Astrocyte (in vitro differentiated cells and primary cell): ENCODE measurements around the gene KIF7. TPM values are rescaled to one million over a fixed set of nuclear protein-coding genes. Genes with fewer than 3 reads are reported as not detected.

Experiments
- DNase-seq: peaks from one replicate; pipeline ENCODE4 v3.0.0-alpha.2; 2010; ENCODE audit warnings: low read depth
- FAIRE-seq: peaks from 2 replicates; lab custom pipeline; 2011; peaks lifted over from hg19 to GRCh38; lab: Jason Lieb, UNC
- H2AFZ ChIP-seq: 2 replicates; pipeline ENCODE4 v1.6.0; 2012; ENCODE audit warnings: low read depth, low read length, inconsistent platforms
- H3K27ac ChIP-seq: 2 replicates; pipeline ENCODE4 v1.5.1; 2011; ENCODE audit warnings: low read depth, low read length, inconsistent platforms
- H3K27me3 ChIP-seq: 2 replicates; pipeline ENCODE4 v1.6.0; 2011; ENCODE audit warnings: low read length, inconsistent platforms; ENCODE audit not compliant: insufficient read depth
- H3K36me3 ChIP-seq: 2 replicates; pipeline ENCODE4 v1.5.1; 2011; ENCODE audit warnings: low read length, inconsistent platforms; ENCODE audit not compliant: insufficient read depth
- H3K4me1 ChIP-seq: 2 replicates; pipeline ENCODE4 v1.5.1; 2011; ENCODE audit warnings: low read length, inconsistent platforms; ENCODE audit not compliant: insufficient read depth
- H3K4me2 ChIP-seq: 2 replicates; pipeline ENCODE4 v1.6.0; 2012; ENCODE audit warnings: low read length, inconsistent platforms
- H3K4me3 ChIP-seq: 2 replicates; pipeline ENCODE4 v1.5.1; 2011; ENCODE audit warnings: low read depth, mild to moderate bottlenecking, low read length, inconsistent platforms; ENCODE audit not compliant: insufficient read depth
- H3K79me2 ChIP-seq: 2 replicates; pipeline ENCODE4 v1.6.0; 2012; ENCODE audit warnings: mild to moderate bottlenecking, low read length, inconsistent platforms; ENCODE audit not compliant: insufficient read depth
- H3K9ac ChIP-seq: 2 replicates; pipeline ENCODE4 v1.6.0; 2012; ENCODE audit warnings: mild to moderate bottlenecking, low read length, inconsistent platforms
- H3K9me3 ChIP-seq: 2 replicates; pipeline ENCODE4 v1.5.1; 2012; ENCODE audit warnings: low read depth, mild to moderate bottlenecking, low read length, inconsistent platforms; ENCODE audit not compliant: insufficient read depth
- H4K20me1 ChIP-seq: 2 replicates; pipeline ENCODE4 v1.6.0; 2012; ENCODE audit warnings: low read length, inconsistent platforms; ENCODE audit not compliant: insufficient read depth
- H3K27ac Mint-ChIP-seq: one replicate; pipeline ENCODE4 v1.8.0; 2021; ENCODE audit warnings: mild to moderate bottlenecking, mixed read lengths; ENCODE audit not compliant: unreplicated experiment
- H3K27me3 Mint-ChIP-seq: one replicate; pipeline ENCODE4 v1.8.0; 2021; ENCODE audit warnings: low read depth, mixed read lengths; ENCODE audit not compliant: unreplicated experiment
- H3K36me3 Mint-ChIP-seq: one replicate; pipeline ENCODE4 v1.8.0; 2021; ENCODE audit warnings: low read depth, mixed read lengths; ENCODE audit not compliant: unreplicated experiment
- H3K4me1 Mint-ChIP-seq: one replicate; pipeline ENCODE4 v1.8.0; 2021; ENCODE audit warnings: low read depth, mixed read lengths; ENCODE audit not compliant: unreplicated experiment
- H3K4me3 Mint-ChIP-seq: one replicate; pipeline ENCODE4 v1.8.0; 2021; ENCODE audit warnings: mild to moderate bottlenecking, moderate library complexity, mixed read lengths; ENCODE audit not compliant: unreplicated experiment
- H3K9me3 Mint-ChIP-seq: one replicate; pipeline ENCODE4 v1.8.0; 2021; ENCODE audit warnings: mild to moderate bottlenecking, mixed read lengths; ENCODE audit not compliant: unreplicated experiment
- CTCF ChIP-seq: IDR thresholded peaks from 2 replicates; pipeline ENCODE4 v1.5.1; 2011; ENCODE audit warnings: low read depth, mild to moderate bottlenecking, inconsistent platforms, low read length, moderate library complexity; ENCODE audit not compliant: insufficient read depth
- EZH2 ChIP-seq: IDR thresholded peaks from 2 replicates; pipeline ENCODE4 v1.6.1; 2012; ENCODE audit warnings: mild to moderate bottlenecking, low read length, inconsistent platforms; ENCODE audit not compliant: insufficient read depth
- total RNA-seq: library from RNA; stranded (reverse); gene quantifications from 2 replicates; pipeline ENCODE4 v1.2.1, GENCODE V29; 2021

The KIF7 gene
- total RNA-seq, 1 donor from 2014 or later: 5.1 TPM

GRCh38 chr15:89686522-89686921 lies 31.3 kb upstream of the KIF7 start:
- Histone ChIP-seq H3K4me3 (no peak overlapping the region), H3K27me3 (no peaks in the 10 kb centered on the region), H3K4me1 (peaks cover 4% of the 10 kb centered on the region), H3K9ac (no peak overlapping the region), H4K20me1 (no peaks in the 10 kb centered on the region), H3K4me2 (no peak overlapping the region), H3K36me3 (no peaks in the 10 kb centered on the region), H3K9me3 (no peaks in the 10 kb centered on the region), H3K27ac (no peak overlapping the region), H2AFZ (no peak overlapping the region), H3K79me2 (no peaks in the 10 kb centered on the region)
- Mint-ChIP-seq H3K27me3 (peaks cover 3% of the 10 kb centered on the region), H3K27ac (no peak overlapping the region), H3K4me3 (no peak overlapping the region), H3K36me3 (peaks cover 5% of the 10 kb centered on the region), H3K9me3 (peaks cover 2% of the 10 kb centered on the region), H3K4me1 (peaks cover 2% of the 10 kb centered on the region)
- FAIRE-seq (no peak), DNase-seq (no peak)
- TF ChIP-seq CTCF: no peak

- H3K27ac Mint-ChIP-seq: no peak overlapping the region
- Histone ChIP-seq H3K4me1 (peaks cover 3% of the 10 kb centered on the region), H3K27ac (no peak overlapping the region), H3K9ac (no peak overlapping the region), H3K27me3 (no peaks in the 10 kb centered on the region), H2AFZ (no peak overlapping the region), H3K9me3 (no peaks in the 10 kb centered on the region), H3K4me3 (no peak overlapping the region), H3K79me2 (no peaks in the 10 kb centered on the region), H4K20me1 (no peaks in the 10 kb centered on the region), H3K4me2 (no peak overlapping the region), H3K36me3 (no peaks in the 10 kb centered on the region)
- TF ChIP-seq CTCF (no peak), EZH2 (no peak)
- peaks cover 4% of the 10 kb centered on the region for H3K27me3 Mint-ChIP-seq
- DNase-seq (no peak), FAIRE-seq (no peak)
- peaks cover 1% of the 10 kb centered on the region for H3K9me3 Mint-ChIP-seq
- no peak overlapping the region for H3K4me3 Mint-ChIP-seq
- peaks cover 2% of the 10 kb centered on the region for H3K4me1 Mint-ChIP-seq
- peaks cover 5% of the 10 kb centered on the region for H3K36me3 Mint-ChIP-seq
Observed at GRCh38 chr15:89685995-89686394, 30.7 kb upstream of the KIF7 start.

GRCh38 chr15:89681146-89681545 lies 25.9 kb upstream of the KIF7 start:
- H2AFZ ChIP-seq: no peak overlapping the region
- no peaks in the 10 kb centered on the region for H3K9me3 ChIP-seq
- H4K20me1 ChIP-seq: no peaks in the 10 kb centered on the region
- H3K27ac ChIP-seq: no peak overlapping the region
- DNase-seq (no peak), FAIRE-seq (no peak)
- no peak overlapping the region for H3K4me3 Mint-ChIP-seq
- peaks cover 5% of the 10 kb centered on the region for H3K36me3 Mint-ChIP-seq
- H3K4me3 ChIP-seq: no peak overlapping the region
- H3K27ac Mint-ChIP-seq: no peak overlapping the region
- no peaks in the 10 kb centered on the region for H3K9me3 Mint-ChIP-seq
- TF ChIP-seq CTCF (no peak), EZH2 (no peak)
- no peaks in the 10 kb centered on the region for H3K4me1 Mint-ChIP-seq
- H3K4me1 ChIP-seq: no peaks in the 10 kb centered on the region
- H3K27me3 ChIP-seq: no peaks in the 10 kb centered on the region
- peaks cover 22% of the 10 kb centered on the region for H3K27me3 Mint-ChIP-seq
- H3K9ac ChIP-seq: no peak overlapping the region
- no peaks in the 10 kb centered on the region for H3K36me3 ChIP-seq
- H3K4me2 ChIP-seq: no peak overlapping the region
- H3K79me2 ChIP-seq: no peaks in the 10 kb centered on the region
